GM19238 (cell line): ENCODE results near the gene PPEF1.

Experiments used
- DNase-seq: peaks from one replicate; pipeline ENCODE4 v3.0.0; 2011; ENCODE audit warnings: low spot score; ENCODE audit not compliant: insufficient read length

PPEF1 gene

DNA sequence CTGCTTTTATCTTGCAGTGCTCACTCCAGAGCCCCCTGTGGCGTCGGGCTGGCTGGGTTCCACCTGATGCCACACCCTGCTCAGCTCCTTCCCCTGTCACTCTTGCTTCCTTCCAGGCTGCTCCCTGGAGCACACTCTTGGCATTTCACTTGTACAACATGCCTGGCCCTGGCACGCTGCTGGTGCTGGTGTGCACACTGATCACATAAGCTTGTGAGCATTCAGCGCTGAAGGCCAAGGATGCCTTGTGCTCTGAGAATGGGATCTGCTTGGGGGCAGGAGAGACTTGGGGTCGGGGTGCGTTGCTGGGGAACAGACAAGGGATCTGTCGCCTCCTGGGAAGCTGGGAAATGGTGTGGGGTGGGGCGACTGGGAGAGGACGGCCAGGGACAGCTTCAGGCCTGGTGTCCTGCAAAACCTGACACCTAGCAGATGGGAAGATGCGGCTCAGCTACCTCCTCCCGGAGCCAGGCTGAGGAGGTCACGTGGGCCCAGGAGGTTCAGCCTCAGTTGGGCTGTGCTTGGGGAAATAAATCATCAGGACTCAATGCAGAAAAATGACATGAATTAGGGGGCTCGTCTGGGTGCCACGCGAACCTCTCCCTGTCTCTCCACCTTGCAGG lies 167.9 kb downstream of the PPEF1 start:
- DNase-seq: no peak

DNA sequence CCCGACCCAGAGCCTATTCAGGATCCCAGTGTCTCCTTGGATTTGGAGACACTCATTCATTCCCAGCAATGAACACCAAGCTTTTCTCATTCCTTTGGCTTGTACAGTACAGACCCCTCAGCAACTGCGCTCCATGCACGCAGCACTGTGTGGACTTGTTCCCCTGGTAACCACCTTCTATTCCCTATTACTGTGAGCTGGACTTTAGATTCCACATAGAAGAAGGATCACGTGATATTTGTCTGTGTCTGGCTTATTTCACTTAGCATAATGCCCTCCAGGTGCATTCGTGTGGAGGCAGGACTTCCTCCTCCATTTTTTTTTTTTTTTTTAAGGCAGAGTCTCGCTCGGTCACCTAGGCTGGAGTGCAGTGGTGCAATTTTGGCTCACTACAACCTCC lies 170.0 kb downstream of the PPEF1 start:
- no peak for DNase-seq
